Activated naive CD8-positive, alpha-beta T cell treated with anti-CD3 and anti-CD28 coated beads, Interleukin-2, amount 10 ng/mL, durations not matched to agents 7 days and 5 days (primary cell): ENCODE measurements around the gene POLN. TPM values are rescaled to one million over a fixed set of nuclear protein-coding genes. Genes with fewer than 3 reads are reported as not detected.

ENCODE experiments used
- ATAC-seq: fragments of 150-1000 bp; cut with Tn5 transposase; one replicate; pipeline ENCODE4 v1.10.0; 2021; ENCODE audit warnings: low read depth, moderate library complexity
- POLR2A ChIA-PET: fragments of 350-600 bp; sonication (Branson Sonifier 250); formaldehyde crosslinking; loops from one replicate; lab custom pipeline; 2021; ENCODE audit warnings: antibody characterized with exemption; lab: Charles Lee
- DNase-seq: peaks from one replicate; pipeline ENCODE4 v3.0.0; 2021
- H3K27ac Mint-ChIP-seq: one replicate; pipeline ENCODE4 v1.8.0; 2022; ENCODE audit warnings: mild to moderate bottlenecking, mixed read lengths
- H3K27me3 Mint-ChIP-seq: one replicate; pipeline ENCODE4 v1.8.0; 2022; ENCODE audit warnings: mild to moderate bottlenecking, moderate library complexity, mixed read lengths
- H3K36me3 Mint-ChIP-seq: one replicate; pipeline ENCODE4 v1.8.0; 2021; ENCODE audit warnings: mild to moderate bottlenecking, mixed read lengths
- H3K4me1 Mint-ChIP-seq: one replicate; pipeline ENCODE4 v1.8.0; 2021; ENCODE audit warnings: mixed read lengths
- H3K4me3 Mint-ChIP-seq: one replicate; pipeline ENCODE4 v1.8.0; 2022; ENCODE audit warnings: mild to moderate bottlenecking, moderate library complexity, mixed read lengths
- H3K9me3 Mint-ChIP-seq: one replicate; pipeline ENCODE4 v1.8.0; 2021; ENCODE audit warnings: mixed read lengths
- total RNA-seq, 2 experiments: library from RNA; stranded (reverse); gene quantifications; one replicate each; pipeline ENCODE4 v1.2.3, GENCODE V29; 2021

POLN gene
- total RNA-seq, 2 experiments from 2014 or later = 2.4 to 3.2 TPM

DNA sequence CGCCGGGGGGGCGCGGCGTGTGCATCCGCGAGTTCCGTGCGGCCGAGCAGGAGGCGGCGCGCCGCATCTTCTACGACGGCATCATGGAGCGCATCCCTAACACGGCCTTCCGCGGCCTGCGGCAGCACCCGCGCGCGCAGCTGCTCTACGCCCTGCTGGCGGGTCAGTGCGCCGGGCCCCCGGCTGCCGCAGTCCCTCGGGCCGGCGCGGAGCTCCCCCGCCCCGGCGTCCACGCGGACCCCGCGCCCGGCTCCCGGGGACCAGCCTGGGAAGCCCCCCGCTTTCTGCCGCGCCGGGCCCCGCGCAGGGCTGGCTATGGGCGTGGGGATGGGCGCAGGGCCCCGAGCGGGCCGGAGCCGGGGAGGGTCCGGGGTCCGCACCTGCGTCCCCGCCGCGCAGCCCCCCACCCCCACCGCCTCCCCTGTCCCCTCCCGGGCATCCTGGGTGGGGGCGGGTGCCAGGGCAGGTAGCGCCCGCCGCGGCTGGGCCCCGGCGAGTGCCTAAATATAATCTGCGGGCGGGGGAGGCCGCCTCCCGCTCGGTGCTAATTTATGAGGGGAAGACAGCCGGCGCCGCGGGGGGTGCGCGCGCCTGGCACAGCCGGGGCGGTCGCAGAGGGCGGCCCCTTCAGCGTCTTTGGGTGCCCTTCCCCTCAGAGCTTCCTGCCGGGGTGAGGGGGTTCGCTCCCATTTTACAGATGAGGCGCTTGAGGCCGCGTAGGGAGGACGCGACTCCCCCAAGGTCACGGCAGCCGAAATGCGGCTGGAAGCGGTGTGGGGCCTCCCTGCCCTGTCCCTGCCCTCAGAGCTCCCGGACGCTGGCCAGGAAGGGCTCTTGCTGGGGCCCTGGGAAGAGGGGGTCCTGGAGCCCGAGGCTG, 182.0 kb downstream of the POLN start:
- H3K4me1 Mint-ChIP-seq = no peaks in the 10 kb centered on the region
- H3K4me3 Mint-ChIP-seq = no peak overlapping the region
- no peaks in the 10 kb centered on the region for H3K36me3 Mint-ChIP-seq
- no peak overlapping the region for H3K27ac Mint-ChIP-seq
- DNase-seq = no peak
- POLR2A ChIA-PET = no interaction called here
- peaks cover 32% of the 10 kb centered on the region for H3K27me3 Mint-ChIP-seq
- ATAC-seq = peak; percentile 38
- H3K9me3 Mint-ChIP-seq = no peaks in the 10 kb centered on the region

- no peaks in the 10 kb centered on the region for H3K36me3 Mint-ChIP-seq
- POLR2A ChIA-PET = no interaction called here
- no peak within 1 kb of the TSS for H3K27ac Mint-ChIP-seq
- no peaks in the 10 kb centered on the region for H3K9me3 Mint-ChIP-seq
- H3K4me3 Mint-ChIP-seq = no peak within 1 kb of the TSS
- no peaks in the 10 kb centered on the region for H3K4me1 Mint-ChIP-seq
- peaks cover 35% of the 10 kb centered on the region for H3K27me3 Mint-ChIP-seq
- DNase-seq (no peak), ATAC-seq (peak; percentile 12)
These were observed 182.7 kb downstream of the POLN start, which contains the start of gene NAT8L for GRCh38 chr4:2059046-2059725. NAT8L (plus strand) TSS chr4:2059327; CDS start chr4:2059512, 185 bp downstream.

GRCh38 chr4:2058264-2059045, 183.5 kb downstream of the POLN start:
- H3K4me3 Mint-ChIP-seq = no peak overlapping the region

DNA sequence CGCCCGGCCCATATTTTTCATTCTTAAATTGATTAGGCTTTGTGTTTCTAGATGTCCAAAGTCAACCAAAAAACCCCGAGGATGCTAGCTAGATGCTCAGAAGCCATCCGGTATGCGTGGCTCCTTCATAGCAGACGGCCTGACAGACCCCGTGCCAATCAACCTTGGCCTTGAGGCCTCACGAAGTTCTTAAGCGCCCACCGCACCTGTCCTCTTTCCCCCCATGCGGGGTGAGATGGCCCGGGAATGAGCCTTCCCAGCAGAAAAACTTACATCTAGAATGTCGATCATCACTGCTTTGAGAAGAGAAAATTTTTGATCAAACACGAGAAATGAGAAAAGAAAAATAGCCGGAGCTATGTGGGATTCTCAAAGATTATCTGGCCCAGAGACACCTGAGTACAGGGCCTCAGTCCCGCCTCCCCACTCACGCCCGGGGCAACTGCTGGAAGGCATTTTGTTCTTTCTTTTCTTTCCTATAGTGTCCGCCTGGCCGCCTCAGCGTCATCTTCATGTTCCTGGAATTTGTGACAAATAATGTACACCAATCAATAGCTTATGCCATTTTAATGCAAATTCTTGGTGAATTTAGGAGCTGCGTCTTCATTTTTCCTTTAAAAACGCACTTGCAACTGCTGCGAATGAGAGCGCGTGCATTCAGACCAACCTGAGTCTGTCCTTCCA, 184.4 kb downstream of the POLN start:
- Mint-ChIP-seq H3K4me1 (no peaks in the 10 kb centered on the region), H3K27me3 (peaks cover 44% of the 10 kb centered on the region), H3K9me3 (no peaks in the 10 kb centered on the region), H3K4me3 (peak overlapping the region; percentile 40), H3K27ac (no peak overlapping the region), H3K36me3 (no peaks in the 10 kb centered on the region)
- ATAC-seq (no peak), DNase-seq (no peak)
- POLR2A ChIA-PET = interaction anchor here (1.0 kb wide), 1 partner anchor 14 kb away, joined by 3 read pairs; no protein-coding TSS in a partner anchor

More at GRCh38 chr4:2058264-2059045, 183.5 kb downstream of the POLN start:
- no peaks in the 10 kb centered on the region for H3K9me3 Mint-ChIP-seq
- POLR2A ChIA-PET = interaction anchor here (1.0 kb wide), 1 partner anchor 15 kb away, joined by 3 read pairs; no protein-coding TSS in a partner anchor
- H3K36me3 Mint-ChIP-seq = no peaks in the 10 kb centered on the region
- H3K27ac Mint-ChIP-seq = no peak overlapping the region
- DNase-seq (no peak), ATAC-seq (peak; percentile 31)
- H3K4me1 Mint-ChIP-seq = no peaks in the 10 kb centered on the region
- peaks cover 41% of the 10 kb centered on the region for H3K27me3 Mint-ChIP-seq

DNA sequence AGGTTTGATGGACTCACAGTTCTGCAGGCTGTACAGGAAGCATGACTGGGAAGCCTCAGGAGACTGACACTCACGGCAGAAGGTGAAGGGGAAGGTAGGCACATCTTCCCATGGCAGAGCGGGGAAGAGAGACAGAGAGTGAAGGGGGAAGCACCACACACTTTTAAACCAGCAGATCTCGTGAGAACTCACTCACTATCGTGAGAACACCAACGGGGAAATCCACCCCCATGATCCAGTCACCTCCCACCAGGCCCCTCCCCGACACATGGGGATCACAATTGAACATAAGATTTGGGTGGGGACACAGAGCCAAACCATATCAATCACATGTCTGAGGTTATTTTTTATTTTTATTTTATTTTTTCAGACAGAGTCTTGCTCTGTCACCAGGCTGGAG, 187.7 kb downstream of the POLN start:
- POLR2A ChIA-PET = no interaction called here

GRCh38 chr4:2051086-2051485, 190.8 kb downstream of the POLN start:
- H3K4me3 Mint-ChIP-seq = no peak overlapping the region
- H3K27ac Mint-ChIP-seq = no peak overlapping the region
- ATAC-seq (no peak), DNase-seq (no peak)
- H3K36me3 Mint-ChIP-seq = no peaks in the 10 kb centered on the region
- no peaks in the 10 kb centered on the region for H3K4me1 Mint-ChIP-seq
- peaks cover 45% of the 10 kb centered on the region for H3K27me3 Mint-ChIP-seq
- no peaks in the 10 kb centered on the region for H3K9me3 Mint-ChIP-seq
- POLR2A ChIA-PET = no interaction called here

More for the DNA sequence above, 187.7 kb downstream of the POLN start:
- DNase-seq (no peak), ATAC-seq (no peak)
- Mint-ChIP-seq H3K27ac (no peak overlapping the region), H3K4me3 (no peak overlapping the region), H3K36me3 (no peaks in the 10 kb centered on the region), H3K4me1 (no peaks in the 10 kb centered on the region), H3K27me3 (peaks cover 60% of the 10 kb centered on the region), H3K9me3 (no peaks in the 10 kb centered on the region)

GRCh38 chr4:2049811-2050210, 192.1 kb downstream of the POLN start:
- no peaks in the 10 kb centered on the region for H3K4me1 Mint-ChIP-seq
- no peak for DNase-seq
- ATAC-seq = no peak
- H3K9me3 Mint-ChIP-seq = no peaks in the 10 kb centered on the region
- H3K4me3 Mint-ChIP-seq = no peak overlapping the region
- H3K36me3 Mint-ChIP-seq = no peaks in the 10 kb centered on the region
- POLR2A ChIA-PET = no interaction called here
- H3K27me3 Mint-ChIP-seq = peaks cover 35% of the 10 kb centered on the region
- no peak overlapping the region for H3K27ac Mint-ChIP-seq

DNA sequence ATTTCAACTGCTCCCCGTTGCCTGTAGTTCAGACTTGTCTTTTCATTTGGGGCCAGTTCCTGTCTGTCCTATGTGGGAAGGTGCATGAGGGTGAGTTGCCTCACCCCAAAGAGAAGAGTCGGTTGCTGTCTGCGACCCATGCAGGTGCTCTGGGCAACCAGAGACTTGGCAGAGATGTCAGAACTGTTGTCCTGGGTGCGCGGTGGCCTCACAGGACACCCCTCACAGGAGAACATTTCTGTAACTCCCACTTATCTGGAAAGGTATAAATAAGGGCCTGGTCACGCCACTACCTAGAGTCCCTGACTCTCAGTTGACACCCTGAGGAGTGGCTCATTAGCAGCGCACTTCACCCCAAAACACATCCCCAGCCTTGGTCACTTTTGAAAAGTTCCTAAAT, 192.5 kb downstream of the POLN start:
- H3K9me3 Mint-ChIP-seq = no peaks in the 10 kb centered on the region
- no peak for DNase-seq
- POLR2A ChIA-PET = no interaction called here

DNA sequence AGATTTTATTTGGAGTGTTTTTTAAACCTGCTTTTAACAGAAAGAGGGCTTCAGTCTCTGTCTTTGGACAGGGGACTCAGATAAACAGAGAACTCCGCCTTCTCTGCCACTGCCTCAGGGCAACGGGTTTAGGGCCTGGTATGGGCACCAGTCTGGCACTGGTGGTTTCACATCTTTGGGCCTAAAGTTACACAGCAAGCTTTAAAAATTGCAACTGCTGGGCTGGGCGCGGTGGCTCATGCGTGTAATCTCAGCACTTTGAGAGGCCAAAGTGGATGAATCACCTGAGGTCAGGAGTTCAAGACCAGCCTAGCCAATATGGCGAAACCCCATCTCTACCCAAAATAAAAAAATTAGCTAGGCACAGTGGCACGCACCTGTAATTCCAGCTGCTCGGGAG, 193.1 kb downstream of the POLN start:
- Mint-ChIP-seq H3K36me3 (no peaks in the 10 kb centered on the region), H3K4me3 (no peak overlapping the region), H3K9me3 (no peaks in the 10 kb centered on the region), H3K4me1 (no peaks in the 10 kb centered on the region), H3K27ac (no peak overlapping the region), H3K27me3 (peaks cover 30% of the 10 kb centered on the region)
- POLR2A ChIA-PET = no interaction called here
- no peak for ATAC-seq
- DNase-seq = no peak

More for the DNA sequence above, 192.5 kb downstream of the POLN start:
- ATAC-seq = no peak
- Mint-ChIP-seq H3K4me1 (no peaks in the 10 kb centered on the region), H3K27me3 (peaks cover 34% of the 10 kb centered on the region), H3K36me3 (no peaks in the 10 kb centered on the region), H3K4me3 (no peak overlapping the region), H3K27ac (no peak overlapping the region)

GRCh38 chr4:2047781-2048581, 193.9 kb downstream of the POLN start:
- H3K4me3 Mint-ChIP-seq = no peak overlapping the region
- DNase-seq = no peak

GRCh38 chr4:2047031-2047660, 194.8 kb downstream of the POLN start:
- peaks cover 1% of the 10 kb centered on the region for H3K4me1 Mint-ChIP-seq
- ATAC-seq = no peak
- POLR2A ChIA-PET = no interaction called here
- H3K4me3 Mint-ChIP-seq = no peak overlapping the region
- no peak for DNase-seq
- H3K27ac Mint-ChIP-seq = no peak overlapping the region
- no peaks in the 10 kb centered on the region for H3K9me3 Mint-ChIP-seq
- H3K27me3 Mint-ChIP-seq = peaks cover 23% of the 10 kb centered on the region
- no peaks in the 10 kb centered on the region for H3K36me3 Mint-ChIP-seq

More at GRCh38 chr4:2047781-2048581, 193.9 kb downstream of the POLN start:
- ATAC-seq = no peak
- H3K27me3 Mint-ChIP-seq = peaks cover 26% of the 10 kb centered on the region
- no peak overlapping the region for H3K27ac Mint-ChIP-seq
- H3K36me3 Mint-ChIP-seq = no peaks in the 10 kb centered on the region
- no peaks in the 10 kb centered on the region for H3K4me1 Mint-ChIP-seq
- POLR2A ChIA-PET = no interaction called here
- H3K9me3 Mint-ChIP-seq = no peaks in the 10 kb centered on the region
